Stomach (tissue), 4 donors: ENCODE measurements around the gene KLF13.

Experiments
- EP300 ChIP-seq: sonication (generic); formaldehyde crosslinking; IDR thresholded peaks from one replicate; pipeline ENCODE4 v1.6.1; 2017; ENCODE audit warnings: antibody characterized with exemption
- POLR2A ChIP-seq, 4 donors: fragments of 450-650 bp; IDR thresholded peaks; one replicate each; pipeline ENCODE4 v1.6.1; 2016; ENCODE audit warnings: antibody characterized with exemption in 4 of 4, control low read depth in 2 of 4, mild to moderate bottlenecking in 1 of 4, moderate library complexity in 1 of 4
- TF ChIP-seq, protein P1 (sequence below), 7 experiments: fragments of 450-650 bp in 4 of 7; fragments of 200-600 bp in 3 of 7; sonication (generic) in 3 of 7; IDR thresholded peaks; one replicate each; pipeline ENCODE4 v1.5.1; 2016 to 2019; ENCODE audit warnings: antibody characterized with exemption in 7 of 7, control low read depth in 2 of 7, mild to moderate bottlenecking in 1 of 7

DNA sequence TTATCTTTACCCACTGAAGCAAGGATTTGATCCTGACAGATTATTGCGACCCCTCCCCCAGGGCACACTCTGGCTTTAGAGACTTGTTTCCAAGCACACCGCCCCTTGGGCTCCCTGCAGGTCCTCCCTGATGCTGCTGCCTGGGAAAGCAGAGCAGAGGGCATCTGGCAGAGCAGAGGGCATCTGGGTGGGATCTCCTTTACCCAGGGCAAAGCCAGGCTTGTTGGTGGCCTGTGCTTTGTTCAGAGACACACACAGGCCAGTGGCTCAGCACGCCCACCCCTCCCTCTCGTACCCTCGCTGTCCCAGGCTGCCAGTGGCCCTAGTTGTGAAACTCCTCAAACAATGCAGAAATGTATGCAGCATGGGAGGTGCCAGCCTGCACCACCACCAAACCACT lies 4.8 kb downstream of the KLF13 start:
- TF ChIP-seq, protein P1, sequence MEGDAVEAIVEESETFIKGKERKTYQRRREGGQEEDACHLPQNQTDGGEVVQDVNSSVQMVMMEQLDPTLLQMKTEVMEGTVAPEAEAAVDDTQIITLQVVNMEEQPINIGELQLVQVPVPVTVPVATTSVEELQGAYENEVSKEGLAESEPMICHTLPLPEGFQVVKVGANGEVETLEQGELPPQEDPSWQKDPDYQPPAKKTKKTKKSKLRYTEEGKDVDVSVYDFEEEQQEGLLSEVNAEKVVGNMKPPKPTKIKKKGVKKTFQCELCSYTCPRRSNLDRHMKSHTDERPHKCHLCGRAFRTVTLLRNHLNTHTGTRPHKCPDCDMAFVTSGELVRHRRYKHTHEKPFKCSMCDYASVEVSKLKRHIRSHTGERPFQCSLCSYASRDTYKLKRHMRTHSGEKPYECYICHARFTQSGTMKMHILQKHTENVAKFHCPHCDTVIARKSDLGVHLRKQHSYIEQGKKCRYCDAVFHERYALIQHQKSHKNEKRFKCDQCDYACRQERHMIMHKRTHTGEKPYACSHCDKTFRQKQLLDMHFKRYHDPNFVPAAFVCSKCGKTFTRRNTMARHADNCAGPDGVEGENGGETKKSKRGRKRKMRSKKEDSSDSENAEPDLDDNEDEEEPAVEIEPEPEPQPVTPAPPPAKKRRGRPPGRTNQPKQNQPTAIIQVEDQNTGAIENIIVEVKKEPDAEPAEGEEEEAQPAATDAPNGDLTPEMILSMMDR (IDR thresholded peaks at IDR 0.05): no peak
- TF ChIP-seq POLR2A (IDR thresholded peaks at IDR 0.05): no peak
- no peak for TF ChIP-seq EP300
